HG02852 (cell line): ENCODE measurements around the gene LSAMP.
A peak's percentile ranks its signal among the peaks of the same experiment; 100 is the strongest.

ENCODE experiments used
- ATAC-seq: cut with Tn5 transposase; IDR thresholded peaks from one replicate; pipeline ENCODE4 v1.9.1; 2021; ENCODE audit warnings: mild to moderate bottlenecking, moderate library complexity; ENCODE audit not compliant: unreplicated experiment

LSAMP gene

DNA sequence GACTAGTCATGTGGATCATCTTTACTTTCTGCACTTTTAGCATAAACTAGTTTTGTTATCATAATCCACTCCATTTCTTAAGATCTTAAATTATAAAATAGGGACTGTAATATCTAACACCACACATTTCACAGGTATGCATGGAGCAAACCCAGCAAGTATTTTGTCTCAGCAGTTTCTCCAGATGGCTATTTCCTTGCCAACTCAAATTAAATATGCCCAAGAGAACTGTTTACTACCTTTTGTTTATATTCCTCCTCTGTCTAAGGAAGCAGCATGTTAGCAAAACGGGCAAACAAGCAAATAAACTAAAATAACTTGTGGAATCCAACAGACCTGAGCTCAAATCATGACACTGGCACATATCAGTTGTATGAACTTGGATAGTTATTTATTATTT lies 379.8 kb downstream of the LSAMP start:
- ATAC-seq: no peak

DNA sequence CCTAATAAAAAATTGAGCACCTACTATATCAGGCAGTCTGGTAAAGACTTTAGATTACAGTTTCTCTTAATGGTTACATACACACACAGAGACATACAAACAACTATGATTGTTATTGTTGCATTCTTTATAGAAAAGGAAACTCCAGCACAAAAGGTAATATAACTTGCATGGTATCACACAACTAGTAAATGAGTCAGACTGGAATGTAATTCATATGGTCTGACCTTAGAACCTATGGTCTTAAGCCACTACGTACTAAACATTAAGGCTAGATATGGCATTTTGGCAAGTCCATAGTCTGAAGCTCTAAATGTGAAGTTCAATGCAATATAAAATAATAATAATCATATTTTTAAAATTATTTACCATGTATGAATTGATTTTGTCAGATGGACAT lies 380.6 kb downstream of the LSAMP start:
- no peak for ATAC-seq

DNA sequence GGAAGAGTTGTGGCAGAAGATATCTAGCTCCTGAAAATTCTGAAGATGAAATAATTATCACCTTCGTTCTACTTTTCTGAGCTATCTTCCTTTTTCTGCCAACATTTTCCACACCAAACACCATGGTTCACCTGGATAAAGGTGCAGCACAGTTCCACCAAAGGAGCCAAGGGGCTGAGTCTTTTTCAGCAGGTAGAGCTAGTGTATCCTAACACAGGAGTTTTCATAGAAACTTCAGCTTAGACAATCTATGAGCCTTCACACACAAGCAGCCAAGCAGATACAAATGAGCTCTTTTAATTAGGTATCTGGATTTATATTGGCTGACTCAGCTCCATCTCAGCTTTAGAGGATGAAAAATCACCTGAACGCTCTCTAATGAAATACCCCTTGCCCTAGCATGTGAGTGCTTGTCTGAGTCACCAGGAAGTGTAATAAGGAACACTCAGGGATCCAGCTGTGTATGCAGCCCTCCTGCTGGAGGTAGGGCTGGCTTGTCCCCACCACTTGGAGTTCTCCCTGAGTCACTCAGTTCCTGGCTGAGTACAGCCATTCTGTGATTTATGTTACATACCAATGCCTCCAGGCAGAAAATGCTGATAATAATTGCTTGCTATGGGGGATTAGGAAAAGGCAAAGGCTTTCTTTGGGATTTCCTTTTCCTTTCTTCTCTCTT lies 385.7 kb downstream of the LSAMP start:
- ATAC-seq: no peak

GRCh38 chr3:116058844-116059243 lies 386.4 kb downstream of the LSAMP start:
- ATAC-seq: no peak

DNA sequence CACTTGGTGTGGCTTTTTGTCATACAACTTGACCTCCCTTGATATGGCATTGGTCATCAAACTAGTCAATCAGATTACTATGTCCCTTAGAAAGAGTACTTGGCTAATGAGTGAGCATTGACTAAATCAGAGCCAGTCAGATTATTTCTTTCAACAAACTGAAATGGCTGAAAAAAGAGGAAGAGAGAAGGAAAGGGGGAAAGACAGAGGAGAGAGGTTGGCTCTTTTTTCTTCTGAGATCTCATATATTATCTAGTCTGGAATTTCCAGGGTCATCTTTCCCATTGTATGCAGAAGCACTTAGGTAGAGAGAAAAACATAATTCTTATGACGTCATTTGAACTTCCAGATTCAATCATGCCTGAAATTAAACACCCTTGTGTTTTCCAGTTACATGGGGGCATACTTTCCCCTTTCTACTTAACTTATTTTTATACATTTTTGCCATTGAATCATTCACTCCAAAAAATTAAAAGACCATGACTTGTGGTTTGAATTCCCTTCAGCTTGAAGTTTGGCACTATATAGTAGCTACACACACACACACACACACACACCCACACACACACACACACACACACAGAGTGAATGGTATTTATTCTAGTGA lies 387.8 kb downstream of the LSAMP start:
- ATAC-seq: peak; percentile 39

DNA sequence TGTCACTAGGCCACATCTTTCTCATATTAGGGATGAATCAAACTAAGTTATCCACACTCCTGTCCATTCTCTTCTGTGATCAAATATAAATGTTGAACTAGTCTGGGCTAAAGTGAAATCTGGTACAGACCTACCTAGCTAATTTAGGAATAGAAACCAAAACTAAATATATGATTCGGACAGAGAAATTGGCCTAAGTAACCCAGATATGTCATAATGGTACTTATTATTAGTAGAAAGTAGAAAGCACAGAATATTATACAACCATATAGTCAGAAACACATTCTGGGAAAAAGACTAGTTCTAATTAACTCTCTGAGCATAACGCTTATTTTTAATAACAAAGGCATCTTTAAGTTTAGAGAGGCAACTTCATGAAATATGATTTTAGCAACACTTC lies 389.0 kb downstream of the LSAMP start:
- peak; percentile 79 for ATAC-seq

DNA sequence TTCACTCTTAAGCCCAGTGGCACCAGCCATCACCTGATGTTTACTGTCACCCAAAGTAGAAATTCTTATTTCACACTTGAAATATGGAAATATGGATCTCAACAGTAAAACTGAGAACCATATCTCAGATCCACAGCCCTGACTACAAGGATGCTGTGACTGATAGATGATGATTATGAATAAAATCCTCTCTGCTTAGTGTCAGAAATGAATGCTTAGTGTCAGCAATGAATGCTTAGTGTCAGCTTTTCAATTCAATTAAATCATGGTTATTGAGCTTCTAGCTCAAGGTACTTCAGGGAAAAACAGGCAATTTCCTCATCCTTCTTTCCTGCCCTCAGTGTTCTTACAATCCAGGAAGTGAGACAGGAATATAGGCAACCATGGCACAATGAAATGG lies 392.3 kb downstream of the LSAMP start:
- ATAC-seq: no peak

GRCh38 chr3:116052602-116053001 lies 392.7 kb downstream of the LSAMP start:
- ATAC-seq: no peak

DNA sequence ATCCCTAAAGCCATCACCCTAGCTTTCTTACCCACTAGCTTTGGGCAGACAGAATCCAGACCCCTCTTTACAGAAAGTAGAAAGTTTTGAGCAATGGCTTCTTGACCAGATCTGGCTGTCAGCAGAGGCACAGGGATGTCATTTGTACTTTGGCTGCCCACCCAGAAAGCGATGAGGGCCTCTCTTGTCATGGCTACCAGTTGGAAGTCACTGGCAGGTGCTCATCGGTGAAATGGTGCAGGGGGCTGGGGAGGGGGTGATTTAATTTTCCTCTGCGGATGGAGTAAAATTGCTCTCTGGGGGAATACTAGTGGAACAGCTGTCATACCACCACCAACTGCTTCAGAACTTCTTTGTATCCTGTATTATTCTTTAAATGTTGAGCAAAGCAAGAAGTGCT lies 393.7 kb downstream of the LSAMP start:
- no peak for ATAC-seq

DNA sequence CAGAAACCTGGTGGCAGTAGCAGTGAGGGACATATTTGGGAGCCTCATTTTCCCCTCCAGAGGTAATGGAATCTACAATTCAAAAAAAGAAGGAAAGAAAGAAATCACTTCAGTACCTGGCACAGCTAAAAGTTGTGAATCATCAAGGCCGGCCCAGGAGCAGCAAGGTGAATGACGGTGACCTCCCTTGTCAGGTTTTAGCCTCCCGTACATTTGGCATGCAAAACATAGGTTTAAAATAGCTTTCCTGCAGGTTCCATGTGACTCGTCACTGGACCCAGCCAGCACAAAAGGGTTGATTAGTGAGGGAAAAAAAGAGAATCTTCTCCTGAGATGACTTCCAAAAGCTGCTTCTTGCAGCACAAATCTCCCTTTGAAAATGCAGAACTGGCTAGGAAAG lies 394.2 kb downstream of the LSAMP start:
- ATAC-seq: peak; percentile 79

DNA sequence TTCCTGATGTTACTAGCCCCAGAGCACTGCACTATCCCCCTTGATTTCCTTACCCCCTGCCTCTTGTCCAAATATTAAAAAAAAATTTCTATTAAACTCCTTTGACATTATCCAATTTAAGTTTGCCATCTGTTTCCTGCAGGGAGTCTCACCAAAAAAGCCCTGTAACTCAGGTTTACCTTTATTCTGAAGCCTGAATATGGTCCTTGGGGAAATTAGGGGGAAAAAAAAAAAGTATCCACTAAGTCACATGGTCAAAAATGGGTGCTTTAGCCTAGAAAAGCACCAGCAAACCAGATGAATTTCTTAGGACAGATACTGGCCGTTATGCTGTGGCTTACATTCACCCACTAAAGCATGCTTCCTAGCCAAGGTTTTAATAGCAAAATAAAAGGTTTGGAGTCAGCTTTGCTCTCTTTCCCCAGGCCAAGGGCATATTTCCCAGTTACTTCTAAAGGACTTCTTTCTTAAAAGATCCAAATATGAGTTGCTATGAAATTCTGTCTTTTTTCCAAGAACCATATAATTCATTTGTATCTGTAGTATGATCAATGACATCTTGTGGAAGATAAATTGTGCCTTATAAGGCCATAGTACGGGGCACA lies 394.9 kb downstream of the LSAMP start:
- no peak for ATAC-seq

- ATAC-seq: no peak
Observed at GRCh38 chr3:116048991-116049390, 396.3 kb downstream of the LSAMP start.

DNA sequence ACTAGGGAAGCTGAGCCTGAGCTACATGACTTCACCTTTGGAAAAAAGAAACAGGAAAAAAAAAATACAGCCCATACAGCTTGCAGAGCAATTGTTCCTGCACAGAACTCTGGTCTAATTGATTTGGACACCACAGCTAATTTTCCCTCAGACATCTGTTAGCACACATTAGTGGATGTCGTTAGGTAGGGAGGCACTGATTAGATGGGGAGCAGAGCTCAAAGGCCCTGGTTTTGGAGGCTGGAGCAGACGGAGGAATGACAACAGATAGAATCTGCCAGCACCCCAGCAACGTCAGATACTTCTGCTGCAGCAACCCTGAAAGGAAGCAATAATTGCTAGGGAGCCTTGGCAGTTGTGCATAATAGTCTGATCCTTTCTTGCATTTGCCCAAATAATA lies 398.9 kb downstream of the LSAMP start:
- ATAC-seq: no peak

GRCh38 chr3:116045314-116045713 lies 400.0 kb downstream of the LSAMP start:
- no peak for ATAC-seq

DNA sequence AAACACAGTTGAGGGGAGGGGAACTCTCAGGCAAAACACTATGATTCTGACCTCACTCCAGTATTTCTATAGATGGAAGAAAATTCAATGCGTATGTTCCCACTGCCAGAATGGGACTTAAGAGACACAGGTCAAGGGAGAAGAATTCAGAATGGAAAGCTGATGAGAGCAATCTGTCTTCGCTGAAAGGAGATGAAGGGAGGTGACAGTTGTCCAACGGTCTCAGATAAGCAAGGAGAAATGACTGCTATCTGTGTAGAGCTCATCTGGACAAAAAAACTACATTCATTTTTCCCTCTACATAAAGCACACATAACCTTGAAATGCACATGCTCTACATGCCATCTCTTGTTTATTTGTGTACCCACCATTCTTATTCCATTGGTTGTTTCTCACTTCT lies 405.1 kb downstream of the LSAMP start:
- ATAC-seq: no peak

DNA sequence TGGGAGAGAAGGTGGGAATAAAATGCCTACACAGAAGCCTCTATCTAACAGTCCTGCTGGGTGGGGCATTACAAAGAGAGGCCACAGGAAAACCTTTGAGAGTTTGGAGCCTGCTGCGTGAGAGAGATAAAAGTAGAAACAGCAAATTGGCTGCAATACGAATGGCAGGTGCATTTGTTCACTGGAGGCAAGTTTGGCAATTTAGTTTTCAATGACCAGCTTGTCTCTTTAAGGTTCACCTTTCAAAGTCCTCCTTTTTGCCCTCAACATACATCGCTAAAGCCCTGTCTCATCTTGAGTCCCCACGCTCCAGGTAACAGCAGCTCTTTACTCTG lies 405.7 kb downstream of the LSAMP start:
- no peak for ATAC-seq

DNA sequence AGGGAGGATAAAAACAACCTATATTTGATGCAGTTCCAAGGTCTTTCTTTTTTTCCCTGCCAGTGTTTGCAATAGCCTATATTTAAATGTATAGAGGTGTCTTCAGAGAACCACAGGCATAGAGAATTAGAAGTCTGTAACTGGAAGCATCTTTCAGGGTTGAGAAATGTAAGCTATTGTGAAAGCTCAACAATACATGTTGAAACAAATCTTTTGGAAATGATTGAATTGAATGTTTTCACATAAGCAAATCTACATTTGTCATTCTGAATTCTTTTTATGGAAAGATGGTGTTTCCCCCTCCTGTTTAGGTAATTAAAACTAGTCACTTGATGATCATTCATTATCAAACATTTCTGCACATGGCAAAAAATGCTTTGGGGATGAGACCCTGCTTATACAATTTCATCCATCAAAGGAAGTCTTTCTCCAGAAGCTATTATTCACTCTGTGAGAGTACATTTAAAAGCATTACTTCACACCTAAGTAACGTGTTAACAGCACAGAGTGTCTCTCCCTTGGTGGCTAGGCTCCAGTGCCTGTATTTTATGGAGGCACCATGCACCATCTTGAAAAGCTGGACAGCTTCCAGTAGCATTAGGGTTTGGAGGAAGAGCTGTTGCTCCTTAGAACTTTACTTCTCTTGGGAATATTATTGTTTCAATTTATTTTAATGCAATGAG lies 406.2 kb downstream of the LSAMP start:
- no peak for ATAC-seq

- peak; percentile 97 for ATAC-seq
Observed at GRCh38 chr3:116037954-116038911, 407.1 kb downstream of the LSAMP start.

DNA sequence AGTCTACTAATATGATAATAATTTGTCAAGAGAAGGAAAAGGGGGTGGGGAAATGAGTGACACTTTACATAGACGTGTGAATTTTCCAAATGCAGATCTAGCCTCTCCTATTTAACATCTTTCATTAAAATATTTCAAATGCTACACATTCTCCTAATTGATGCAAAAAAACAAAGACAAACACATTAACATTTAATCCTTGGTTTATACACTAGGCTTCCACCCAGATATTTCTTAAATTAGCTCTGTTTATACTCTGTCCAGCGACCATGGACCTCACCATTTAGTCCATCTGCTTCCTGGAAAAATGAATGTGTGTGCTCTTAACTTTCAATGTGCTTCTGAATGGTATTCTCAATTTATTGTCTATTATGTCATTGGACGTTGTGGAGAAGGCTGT lies 409.9 kb downstream of the LSAMP start:
- no peak for ATAC-seq

GRCh38 chr3:116034794-116035193 lies 410.5 kb downstream of the LSAMP start:
- ATAC-seq: no peak

DNA sequence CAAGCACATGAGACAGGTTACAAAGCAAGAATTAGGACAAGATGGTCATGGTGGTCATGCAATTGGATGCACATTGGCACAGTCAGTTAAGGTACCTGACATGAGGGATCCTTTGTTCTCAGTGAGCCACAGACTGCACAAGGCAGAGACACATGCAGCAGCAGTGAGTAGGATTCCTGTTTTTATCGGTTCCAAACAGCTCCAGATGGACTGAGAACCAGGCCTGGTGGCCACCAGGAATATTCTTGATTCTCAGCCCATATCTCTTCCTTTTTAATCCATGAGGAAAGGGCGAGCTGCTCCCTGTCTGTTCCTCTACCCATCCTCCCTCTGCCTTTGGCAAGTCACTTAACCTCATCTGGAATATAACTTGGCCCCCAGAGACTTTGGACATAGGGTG lies 411.2 kb downstream of the LSAMP start:
- ATAC-seq: no peak
